GM13977 (cell line): ENCODE results near the gene NOL3.

Experiments
- DNase-seq: peaks from one replicate; pipeline ENCODE4 v3.0.0; 2012; ENCODE audit warnings: low spot score
- CTCF ChIP-seq: IDR thresholded peaks from 2 replicates; pipeline ENCODE4 v1.5.1; 2012; ENCODE audit warnings: mild to moderate bottlenecking, control low read depth; ENCODE audit not compliant: insufficient read depth; ENCODE audit errors: extremely low read depth, missing control alignments
- in situ Hi-C: fragments of 300-500 bp; cut with MboI; formaldehyde crosslinking; loops from one replicate; pipeline ENCODE4 v1.12.0; 2022; ENCODE audit warnings: low sequenced_read_pairs, low pct_unique_long_range_greater_than_20kb, mixed read lengths, inconsistent platforms; ENCODE audit not compliant: unreplicated experiment

The NOL3 gene

GRCh38 chr16:67216612-67217490 is 46.5 kb downstream of the NOL3 start:
- TF ChIP-seq CTCF = no peak
- DNase-seq = no peak
- in situ Hi-C loops = no loop called here

- in situ Hi-C loops = no loop called here
- no peak for TF ChIP-seq CTCF
- no peak for DNase-seq
These were observed 53.7 kb downstream of the NOL3 start for GRCh38 chr16:67223992-67224391.
